Measurements from ENCODE around the gene TESK2. TPM values are rescaled to one million over a fixed set of nuclear protein-coding genes. Genes with fewer than 3 reads are reported as not detected.

TESK2 gene
- total RNA-seq, 2 experiments from 2014 or later, result 4.9 to 6.6 TPM

- H2AFZ ChIP-seq (ENCODE audit: low read length), result no peak overlapping the region
- ChIA-PET CTCF (ENCODE audit: unreplicated experiment) (no interaction called here), POLR2A (interaction anchor here (0.7 kb wide), 2 partner anchors 32 to 522 kb away, joined by 3 to 4 read pairs; partner anchors contain the start of gene PLK3)
- BruUV-seq (replicated peaks), result no TSS peak
- no peak overlapping the region for H3K27ac ChIP-seq (ENCODE audit: low read depth, low read length, poor library complexity, severe bottlenecking)
- no peaks in the 10 kb centered on the region for H3K9me3 ChIP-seq (ENCODE audit: low read length)
- no peak overlapping the region for H3K4me2 ChIP-seq (ENCODE audit: low read length)
- TF ChIP-seq, protein P1, sequence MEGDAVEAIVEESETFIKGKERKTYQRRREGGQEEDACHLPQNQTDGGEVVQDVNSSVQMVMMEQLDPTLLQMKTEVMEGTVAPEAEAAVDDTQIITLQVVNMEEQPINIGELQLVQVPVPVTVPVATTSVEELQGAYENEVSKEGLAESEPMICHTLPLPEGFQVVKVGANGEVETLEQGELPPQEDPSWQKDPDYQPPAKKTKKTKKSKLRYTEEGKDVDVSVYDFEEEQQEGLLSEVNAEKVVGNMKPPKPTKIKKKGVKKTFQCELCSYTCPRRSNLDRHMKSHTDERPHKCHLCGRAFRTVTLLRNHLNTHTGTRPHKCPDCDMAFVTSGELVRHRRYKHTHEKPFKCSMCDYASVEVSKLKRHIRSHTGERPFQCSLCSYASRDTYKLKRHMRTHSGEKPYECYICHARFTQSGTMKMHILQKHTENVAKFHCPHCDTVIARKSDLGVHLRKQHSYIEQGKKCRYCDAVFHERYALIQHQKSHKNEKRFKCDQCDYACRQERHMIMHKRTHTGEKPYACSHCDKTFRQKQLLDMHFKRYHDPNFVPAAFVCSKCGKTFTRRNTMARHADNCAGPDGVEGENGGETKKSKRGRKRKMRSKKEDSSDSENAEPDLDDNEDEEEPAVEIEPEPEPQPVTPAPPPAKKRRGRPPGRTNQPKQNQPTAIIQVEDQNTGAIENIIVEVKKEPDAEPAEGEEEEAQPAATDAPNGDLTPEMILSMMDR (conservative IDR thresholded peaks at IDR 0.05; ENCODE audit: low read length), result no peak
- TF ChIP-seq EZH2phosphoT487 (IDR thresholded peaks at IDR 0.05; ENCODE audit: borderline replicate concordance, low read depth, low read length), result no peak
- H3K9me2 ChIP-seq (ENCODE audit: insufficient read depth, low read length), result no peaks in the 10 kb centered on the region
- H3K4me3 ChIP-seq (ENCODE audit: low read depth, low read length, poor library complexity, severe bottlenecking), result no peak overlapping the region
- DNase-seq (ENCODE audit: low spot score), result no peak
- H4K20me1 ChIP-seq (ENCODE audit: insufficient read depth, low read length), result no peaks in the 10 kb centered on the region
- peaks cover 27% of the 10 kb centered on the region for H3K4me1 ChIP-seq (ENCODE audit: insufficient read depth, low read length, poor library complexity, severe bottlenecking)
- intact Hi-C loops (cut with micrococcal nuclease; ENCODE audit: unreplicated experiment), result no loop called here
- H3K36me3 ChIP-seq (ENCODE audit: insufficient read depth, low read length), result no peaks in the 10 kb centered on the region
- H3K79me2 ChIP-seq (ENCODE audit: insufficient read depth, low read depth, low read length), result peaks cover 5% of the 10 kb centered on the region; the same call in 1 of the 2 replicates
These were observed 168.4 kb downstream of the TESK2 start for GRCh38 chr1:45322486-45323040.

DNA sequence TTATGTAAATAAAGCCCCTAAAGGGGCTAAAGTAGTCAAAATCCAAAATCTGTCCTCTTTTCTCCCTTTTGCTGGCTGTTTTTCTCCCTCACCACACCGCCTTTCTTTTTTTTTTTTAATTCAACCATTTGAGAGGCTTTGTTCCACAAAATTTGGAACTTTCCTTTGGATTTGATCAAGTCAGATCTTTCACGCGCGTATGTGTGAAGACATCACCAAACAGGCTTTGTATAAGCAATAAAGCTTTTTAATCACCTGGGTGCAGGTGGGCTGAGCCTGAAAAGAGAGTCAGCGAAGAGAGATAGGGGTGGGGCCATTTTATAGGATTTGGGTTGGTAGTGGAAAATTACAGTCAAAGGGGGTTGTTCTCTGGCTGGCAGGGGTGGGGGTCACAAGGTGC lies 169.5 kb downstream of the TESK2 start:
- Histone ChIP-seq H3K4me1 (ENCODE audit: insufficient read depth, low read length, poor library complexity, severe bottlenecking) (peaks cover 16% of the 10 kb centered on the region), H3K4me2 (ENCODE audit: low read length) (peak overlapping the region; percentile 42), H3K79me2 (ENCODE audit: insufficient read depth, low read depth, low read length) (no peaks in the 10 kb centered on the region; the same call in 1 of the 2 replicates), H3K9me2 (ENCODE audit: insufficient read depth, low read length) (no peaks in the 10 kb centered on the region), H3K4me3 (ENCODE audit: low read depth, low read length, poor library complexity, severe bottlenecking) (no peak overlapping the region), H3K9me3 (ENCODE audit: low read length) (no peaks in the 10 kb centered on the region), H2AFZ (ENCODE audit: low read length) (peak overlapping the region; percentile 86), H4K20me1 (ENCODE audit: insufficient read depth, low read length) (no peaks in the 10 kb centered on the region), H3K36me3 (ENCODE audit: insufficient read depth, low read length) (no peaks in the 10 kb centered on the region), H3K27ac (ENCODE audit: low read depth, low read length, poor library complexity, severe bottlenecking) (no peak overlapping the region)
- TF ChIP-seq, protein P1 (conservative IDR thresholded peaks at IDR 0.05; ENCODE audit: low read length), result no peak
- no peak for TF ChIP-seq EZH2phosphoT487 (IDR thresholded peaks at IDR 0.05; ENCODE audit: borderline replicate concordance, low read depth, low read length)
- DNase-seq (ENCODE audit: low spot score), result no peak
- CTCF ChIA-PET (ENCODE audit: unreplicated experiment), result no interaction called here
- BruUV-seq (replicated peaks), result no TSS peak
- intact Hi-C loops (cut with micrococcal nuclease; ENCODE audit: unreplicated experiment), result no loop called here
- POLR2A ChIA-PET, result interaction anchor here (0.6 to 2.7 kb wide), 4 partner anchors 15 to 164 kb away, joined by 3 to 15 read pairs (median 3); no protein-coding TSS in a partner anchor

GRCh38 chr1:45319761-45320160 lies 171.2 kb downstream of the TESK2 start:
- ChIA-PET POLR2A (interaction anchor here (0.6 to 2.7 kb wide), 2 partner anchors 13 to 207 kb away, joined by 3 to 15 read pairs; no protein-coding TSS in a partner anchor), CTCF (ENCODE audit: unreplicated experiment) (no interaction called here)
- no peak for DNase-seq (ENCODE audit: low spot score)
- no TSS peak for BruUV-seq (replicated peaks)
- Histone ChIP-seq H3K4me1 (ENCODE audit: insufficient read depth, low read length, poor library complexity, severe bottlenecking) (peaks cover 8% of the 10 kb centered on the region), H3K79me2 (ENCODE audit: insufficient read depth, low read depth, low read length) (no peaks in the 10 kb centered on the region), H3K4me2 (ENCODE audit: low read length) (no peak overlapping the region), H4K20me1 (ENCODE audit: insufficient read depth, low read length) (no peaks in the 10 kb centered on the region), H3K4me3 (ENCODE audit: low read depth, low read length, poor library complexity, severe bottlenecking) (no peak overlapping the region), H3K27ac (ENCODE audit: low read depth, low read length, poor library complexity, severe bottlenecking) (no peak overlapping the region), H3K36me3 (ENCODE audit: insufficient read depth, low read length) (no peaks in the 10 kb centered on the region), H3K9me2 (ENCODE audit: insufficient read depth, low read length) (no peaks in the 10 kb centered on the region), H2AFZ (ENCODE audit: low read length) (no peak overlapping the region), H3K9me3 (ENCODE audit: low read length) (no peaks in the 10 kb centered on the region)
- intact Hi-C loops (cut with micrococcal nuclease; ENCODE audit: unreplicated experiment), result no loop called here
- no peak for TF ChIP-seq EZH2phosphoT487 (IDR thresholded peaks at IDR 0.05; ENCODE audit: borderline replicate concordance, low read depth, low read length)
- TF ChIP-seq, protein P1 (conservative IDR thresholded peaks at IDR 0.05; ENCODE audit: low read length), result no peak

Measured in OCI-LY7 (cell line).